Endothelial cell of umbilical vein (primary cell): Measurements from ENCODE around the gene SPSB1. TPM values are rescaled to one million over a fixed set of nuclear protein-coding genes. Genes with fewer than 3 reads are reported as not detected.

Experiments used
- BruUV-seq: library from RNA; stranded (reverse); fragments of 400-500 nt; replicated peaks from 2 replicates; lab custom pipeline; 2021; lab: Mats Ljungman, UMichigan
- CTCF ChIA-PET: fragments of 300-600, 350-600 bp; sonication (Branson Sonifier 250); formaldehyde crosslinking; loops from one replicate; lab custom pipeline; 2021; ENCODE audit warnings: antibody characterized with exemption, inconsistent platforms; lab: Charles Lee
- POLR2A ChIA-PET: fragments of 300-600, 350-600 bp; sonication (Branson Sonifier 250); formaldehyde crosslinking; loops from one replicate; lab custom pipeline; 2021; ENCODE audit warnings: antibody characterized with exemption, inconsistent platforms; lab: Charles Lee
- DNase-seq: peaks from one replicate; pipeline ENCODE4 v3.0.0-alpha.2; 2011; ENCODE audit warnings: low read depth, low spot score
- FAIRE-seq: peaks from 2 replicates; lab custom pipeline; 2011; peaks lifted over from hg19 to GRCh38; lab: Jason Lieb, UNC
- H2AFZ ChIP-seq: 2 replicates; pipeline ENCODE4 v1.6.0; 2012; ENCODE audit warnings: low read depth, low read length, control low read depth, inconsistent platforms
- H3K27ac ChIP-seq: 2 replicates; pipeline ENCODE4 v1.5.1; 2011; ENCODE audit warnings: low read depth, mild to moderate bottlenecking, control low read depth, low read length, moderate library complexity; ENCODE audit not compliant: insufficient read depth
- H3K27me3 ChIP-seq, 2 experiments: 2 replicates each; pipeline versions ENCODE4 v1.6.0 to v1.6.1; 2011; ENCODE audit warnings: low read length in 2 of 2, mixed read lengths in 1 of 2; ENCODE audit not compliant: control insufficient read depth in 2 of 2, insufficient read depth in 2 of 2
- H3K36me3 ChIP-seq, 2 experiments: 2 replicates in 1 of 2; 3 replicates in 1 of 2; pipeline ENCODE4 v1.5.1; 2011; ENCODE audit warnings: low read length in 2 of 2, mild to moderate bottlenecking in 1 of 2, moderate library complexity in 1 of 2; ENCODE audit not compliant: control insufficient read depth in 2 of 2, insufficient read depth in 2 of 2; ENCODE audit errors: extremely low read depth in 1 of 2
- H3K4me1 ChIP-seq: 3 replicates; pipeline ENCODE4 v1.5.1; 2011; ENCODE audit warnings: mild to moderate bottlenecking, low read length; ENCODE audit not compliant: control insufficient read depth, insufficient read depth; ENCODE audit errors: extremely low read depth
- H3K4me2 ChIP-seq: 2 replicates; pipeline ENCODE4 v1.6.1; 2011; ENCODE audit warnings: low read length, control low read depth, mixed read lengths; ENCODE audit not compliant: insufficient read depth
- H3K4me3 ChIP-seq, 3 experiments: fragments of 200-600 bp in 1 of 3; sonication (generic), shearing (Covaris generic) in 1 of 3; replicated peaks in 1 of 3; 2 replicates each; pipeline ENCODE4 v1.5.1; 2011 to 2016; ENCODE audit warnings: control low read depth in 3 of 3, low read length in 3 of 3, mild to moderate bottlenecking in 2 of 3, inconsistent platforms in 1 of 3, low read depth in 1 of 3, moderate library complexity in 1 of 3; ENCODE audit not compliant: insufficient read depth in 1 of 3
- H3K79me2 ChIP-seq: 2 replicates; pipeline ENCODE4 v1.6.0; 2012; ENCODE audit warnings: low read length, inconsistent platforms; ENCODE audit not compliant: control insufficient read depth, insufficient read depth
- H3K9ac ChIP-seq: replicated peaks from 2 replicates; pipeline ENCODE3; 2011; ENCODE audit warnings: low read length, control low read depth; ENCODE audit not compliant: insufficient read depth; ENCODE audit errors: extremely low read depth
- H3K9me1 ChIP-seq: replicated peaks from 3 replicates; pipeline ENCODE4 v1.6.0; 2011; ENCODE audit warnings: mild to moderate bottlenecking, low read length; ENCODE audit not compliant: control insufficient read depth, insufficient read depth; ENCODE audit errors: extremely low read depth
- H3K9me3 ChIP-seq: replicated peaks from 2 replicates; pipeline ENCODE4 v1.5.1; 2012; ENCODE audit warnings: low read length, inconsistent platforms; ENCODE audit not compliant: control insufficient read depth, insufficient read depth
- H4K20me1 ChIP-seq: replicated peaks from 2 replicates; pipeline ENCODE3; 2011; ENCODE audit warnings: mild to moderate bottlenecking, low read length; ENCODE audit not compliant: control insufficient read depth, insufficient read depth; ENCODE audit errors: extremely low read depth
- EZH2 ChIP-seq: IDR thresholded peaks from 2 replicates; pipeline ENCODE4 v1.6.1; 2012; ENCODE audit warnings: borderline replicate concordance, low read depth, mild to moderate bottlenecking, moderate library complexity, low read length, inconsistent platforms; ENCODE audit not compliant: severe bottlenecking
- FOS ChIP-seq: IDR thresholded peaks from 2 replicates; pipeline ENCODE4 v1.6.1; 2011; ENCODE audit warnings: mild to moderate bottlenecking, low read length, moderate library complexity, borderline replicate concordance; ENCODE audit not compliant: insufficient read depth
- GATA2 ChIP-seq: IDR thresholded peaks from 2 replicates; pipeline ENCODE4 v1.7.0; 2011; ENCODE audit warnings: low read depth, mild to moderate bottlenecking, moderate library complexity, mixed read lengths, low read length; ENCODE audit not compliant: insufficient read length, insufficient read depth
- JUN ChIP-seq: IDR thresholded peaks from 2 replicates; pipeline ENCODE4 v1.6.1; 2011; ENCODE audit warnings: borderline replicate concordance, low read depth; ENCODE audit not compliant: insufficient read length, insufficient read depth
- MYC ChIP-seq: IDR thresholded peaks from one replicate; pipeline ENCODE4 v1.6.1; 2011; ENCODE audit warnings: mild to moderate bottlenecking, low read depth, low read length
- POLR2A ChIP-seq: IDR thresholded peaks from 2 replicates; pipeline ENCODE4 v1.6.1; 2012; ENCODE audit warnings: low read depth, mild to moderate bottlenecking, control low read depth, low read length
- POLR2AphosphoS5 ChIP-seq: IDR thresholded peaks from 2 replicates; pipeline ENCODE4 v1.6.1; 2012; ENCODE audit warnings: low read depth, mild to moderate bottlenecking, control low read depth, low read length, moderate library complexity; ENCODE audit not compliant: insufficient read depth
- dilution Hi-C: fragments of 300-500 bp; cut with MboI; formaldehyde crosslinking; loops from one replicate; pipeline ENCODE4 v1.15.0; 2019; ENCODE audit warnings: low sequenced_read_pairs; ENCODE audit not compliant: extremely low pct_ligation_motif_present
- intact Hi-C: fragments of 100-400 bp; cut with micrococcal nuclease; formaldehyde crosslinking; loops from one replicate; pipeline ENCODE4 v1.10.0; 2022
- polyA plus RNA-seq, 4 experiments: library from polyadenylated mRNA; depleted of rRNA in 3 of 4; stranded (reverse) in 3 of 4; unstranded in 1 of 4; fragments of >200 nt; gene quantifications; 2 replicates each; pipeline versions ENCODE4 v1.2.1 to v1.2.3, GENCODE V29; 2011 to 2012; ENCODE audit warnings: missing spikeins in 1 of 4
- total RNA-seq: library from RNA; stranded (reverse); gene quantifications from 2 replicates; pipeline ENCODE4 v1.2.3, GENCODE V29; 2021
- TF ChIP-seq, protein P1 (sequence below), 2 donors: IDR thresholded peaks; 1 replicate in 1 of 2; 2 replicates in 1 of 2; pipeline ENCODE4 v1.5.1; 2011; ENCODE audit warnings: low read length in 2 of 2, mild to moderate bottlenecking in 2 of 2, moderate library complexity in 2 of 2, control low read depth in 1 of 2, inconsistent platforms in 1 of 2, low read depth in 1 of 2; ENCODE audit not compliant: insufficient read depth in 1 of 2; ENCODE audit errors: extremely low read depth in 1 of 2
- TF ChIP-seq, protein P2 (sequence below): IDR thresholded peaks from 2 replicates; pipeline ENCODE4 v1.6.1; 2011; ENCODE audit not compliant: insufficient read depth, insufficient read length

The SPSB1 gene
- total and polyA plus RNA-seq, 2 donors (not counting 3 experiments of a cell fraction or from before 2014, with no cell fraction given) = 41.9 to 61.2 TPM

DNA sequence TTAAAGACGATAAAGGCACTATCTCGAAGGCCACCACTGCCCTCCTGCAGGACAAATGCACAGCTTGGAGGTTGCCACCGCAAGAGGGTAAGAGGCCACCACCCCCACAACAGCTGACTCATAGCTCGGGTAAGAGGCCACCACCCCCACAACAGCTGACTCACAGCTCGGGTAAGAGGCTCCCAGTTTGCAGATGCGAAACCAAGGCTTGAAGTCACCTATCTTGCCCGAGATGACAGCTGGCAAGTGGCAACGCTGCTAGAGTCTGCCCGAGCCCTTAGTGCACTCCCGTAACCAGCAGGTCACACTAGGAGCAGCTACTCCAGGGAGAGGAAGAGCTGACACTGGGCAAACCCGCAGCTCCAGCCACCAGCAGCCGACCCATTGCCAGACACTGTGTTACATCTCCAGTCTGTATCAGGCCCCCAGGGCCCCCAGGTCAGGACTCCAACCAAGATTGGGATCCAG is 17.1 kb upstream of the SPSB1 start:
- peak; percentile 95 for FAIRE-seq

More for the DNA sequence above, 17.1 kb upstream of the SPSB1 start:
- CTCF ChIA-PET = interaction anchor here (1.1 to 2.4 kb wide), 4 partner anchors 9 to 215 kb away, joined by 4 to 14 read pairs (median 12); no protein-coding TSS in a partner anchor
- Histone ChIP-seq H3K79me2 (no peaks in the 10 kb centered on the region), H3K9me3 (no peaks in the 10 kb centered on the region), H3K36me3 (no peaks in the 10 kb centered on the region), H3K4me3 (no peak overlapping the region), H3K27me3 (no peaks in the 10 kb centered on the region), H3K4me2 (peak overlapping the region; percentile 25), H4K20me1 (no peaks in the 10 kb centered on the region), H3K27ac (no peak overlapping the region), H3K9ac (no peak overlapping the region), H2AFZ (no peak overlapping the region), H3K9me1 (no peaks in the 10 kb centered on the region), H3K4me1 (peaks cover 13% of the 10 kb centered on the region)
- TF ChIP-seq, protein P1, sequence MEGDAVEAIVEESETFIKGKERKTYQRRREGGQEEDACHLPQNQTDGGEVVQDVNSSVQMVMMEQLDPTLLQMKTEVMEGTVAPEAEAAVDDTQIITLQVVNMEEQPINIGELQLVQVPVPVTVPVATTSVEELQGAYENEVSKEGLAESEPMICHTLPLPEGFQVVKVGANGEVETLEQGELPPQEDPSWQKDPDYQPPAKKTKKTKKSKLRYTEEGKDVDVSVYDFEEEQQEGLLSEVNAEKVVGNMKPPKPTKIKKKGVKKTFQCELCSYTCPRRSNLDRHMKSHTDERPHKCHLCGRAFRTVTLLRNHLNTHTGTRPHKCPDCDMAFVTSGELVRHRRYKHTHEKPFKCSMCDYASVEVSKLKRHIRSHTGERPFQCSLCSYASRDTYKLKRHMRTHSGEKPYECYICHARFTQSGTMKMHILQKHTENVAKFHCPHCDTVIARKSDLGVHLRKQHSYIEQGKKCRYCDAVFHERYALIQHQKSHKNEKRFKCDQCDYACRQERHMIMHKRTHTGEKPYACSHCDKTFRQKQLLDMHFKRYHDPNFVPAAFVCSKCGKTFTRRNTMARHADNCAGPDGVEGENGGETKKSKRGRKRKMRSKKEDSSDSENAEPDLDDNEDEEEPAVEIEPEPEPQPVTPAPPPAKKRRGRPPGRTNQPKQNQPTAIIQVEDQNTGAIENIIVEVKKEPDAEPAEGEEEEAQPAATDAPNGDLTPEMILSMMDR (IDR thresholded peaks at IDR 0.05; ENCODE audit: extremely low read depth in 1 of 2, insufficient read depth in 1 of 2, low read depth in 1 of 2, low read length in 2 of 2) = no peak
- TF ChIP-seq JUN = peak; percentile 68
- no peak for TF ChIP-seq MYC
- no peak for TF ChIP-seq POLR2A
- TF ChIP-seq EZH2 = no peak
- TF ChIP-seq FOS = peak; percentile 62
- TF ChIP-seq, protein P2, sequence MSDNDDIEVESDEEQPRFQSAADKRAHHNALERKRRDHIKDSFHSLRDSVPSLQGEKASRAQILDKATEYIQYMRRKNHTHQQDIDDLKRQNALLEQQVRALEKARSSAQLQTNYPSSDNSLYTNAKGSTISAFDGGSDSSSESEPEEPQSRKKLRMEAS = no peak
- TF ChIP-seq POLR2AphosphoS5 = peak; percentile 70
- TF ChIP-seq GATA2 = no peak
- BruUV-seq = no TSS peak
- dilution Hi-C loops = no loop called here
- POLR2A ChIA-PET = no interaction called here
- DNase-seq = peak; percentile 63
- intact Hi-C loops = no loop called here
